ENCODE results near the gene BRCC3.

DNA sequence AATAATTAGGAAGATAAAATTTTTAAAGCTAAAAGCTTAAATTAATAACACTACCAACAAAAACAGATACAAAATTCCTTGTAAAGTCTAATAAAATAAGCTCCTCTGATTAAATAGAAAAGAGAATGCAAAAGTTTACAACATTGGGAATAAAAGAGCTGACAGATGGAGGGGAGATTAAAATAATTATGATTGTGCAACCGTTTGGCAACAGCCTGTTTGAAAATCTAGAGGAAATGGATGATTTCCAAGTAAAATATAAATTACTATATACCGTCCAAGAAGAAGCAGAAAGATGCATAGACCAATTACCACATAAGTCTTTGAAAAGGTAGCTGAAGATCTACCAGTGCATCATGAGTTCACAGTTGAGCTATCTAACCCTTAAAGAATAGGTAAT, 98.6 kb downstream of the BRCC3 start:
- TF ChIP-seq, protein P1, sequence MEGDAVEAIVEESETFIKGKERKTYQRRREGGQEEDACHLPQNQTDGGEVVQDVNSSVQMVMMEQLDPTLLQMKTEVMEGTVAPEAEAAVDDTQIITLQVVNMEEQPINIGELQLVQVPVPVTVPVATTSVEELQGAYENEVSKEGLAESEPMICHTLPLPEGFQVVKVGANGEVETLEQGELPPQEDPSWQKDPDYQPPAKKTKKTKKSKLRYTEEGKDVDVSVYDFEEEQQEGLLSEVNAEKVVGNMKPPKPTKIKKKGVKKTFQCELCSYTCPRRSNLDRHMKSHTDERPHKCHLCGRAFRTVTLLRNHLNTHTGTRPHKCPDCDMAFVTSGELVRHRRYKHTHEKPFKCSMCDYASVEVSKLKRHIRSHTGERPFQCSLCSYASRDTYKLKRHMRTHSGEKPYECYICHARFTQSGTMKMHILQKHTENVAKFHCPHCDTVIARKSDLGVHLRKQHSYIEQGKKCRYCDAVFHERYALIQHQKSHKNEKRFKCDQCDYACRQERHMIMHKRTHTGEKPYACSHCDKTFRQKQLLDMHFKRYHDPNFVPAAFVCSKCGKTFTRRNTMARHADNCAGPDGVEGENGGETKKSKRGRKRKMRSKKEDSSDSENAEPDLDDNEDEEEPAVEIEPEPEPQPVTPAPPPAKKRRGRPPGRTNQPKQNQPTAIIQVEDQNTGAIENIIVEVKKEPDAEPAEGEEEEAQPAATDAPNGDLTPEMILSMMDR (IDR thresholded peaks at IDR 0.05), result no peak
- no peak for TF ChIP-seq EZH2 (IDR thresholded peaks at IDR 0.05; ENCODE audit: borderline replicate concordance, insufficient read depth, low read depth, low read length, poor library complexity, severe bottlenecking)

All from B cell (primary cell).